ENCODE measurements around the gene IL13.
"Not testable (repeated sequence)": the region's sequence is repeated elsewhere in the genome, so short reads cannot be mapped to it uniquely, and the experiment has no call there.

IL13 gene

GRCh38 chr5:132688536-132689339, 30.8 kb downstream of the IL13 start:
- DNase-seq (ENCODE audit: low read depth in 2 of 2): no peak

DNA sequence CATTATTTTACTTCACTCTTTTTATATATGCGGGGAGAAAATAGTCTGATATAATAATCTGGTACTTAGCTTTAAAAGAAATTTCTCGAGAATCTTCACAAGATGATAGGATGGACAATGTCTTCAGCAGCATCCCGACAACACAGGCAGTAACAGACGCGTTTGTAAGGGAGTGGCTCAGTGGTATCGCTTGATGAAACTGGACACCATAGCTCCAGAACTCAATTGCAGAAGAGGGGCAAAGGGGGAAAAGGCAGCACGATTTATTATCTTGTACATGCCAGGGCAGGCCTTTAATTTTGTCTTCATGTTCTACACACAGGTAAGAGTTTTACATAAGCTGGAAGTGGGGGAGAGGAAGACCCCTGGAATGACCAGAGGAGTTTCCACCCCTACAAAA, 31.5 kb downstream of the IL13 start:
- no peak for DNase-seq (ENCODE audit: low read depth in 2 of 2)

GRCh38 chr5:132690156-132690555, 32.2 kb downstream of the IL13 start:
- no peak for DNase-seq (ENCODE audit: low read depth in 2 of 2)

DNA sequence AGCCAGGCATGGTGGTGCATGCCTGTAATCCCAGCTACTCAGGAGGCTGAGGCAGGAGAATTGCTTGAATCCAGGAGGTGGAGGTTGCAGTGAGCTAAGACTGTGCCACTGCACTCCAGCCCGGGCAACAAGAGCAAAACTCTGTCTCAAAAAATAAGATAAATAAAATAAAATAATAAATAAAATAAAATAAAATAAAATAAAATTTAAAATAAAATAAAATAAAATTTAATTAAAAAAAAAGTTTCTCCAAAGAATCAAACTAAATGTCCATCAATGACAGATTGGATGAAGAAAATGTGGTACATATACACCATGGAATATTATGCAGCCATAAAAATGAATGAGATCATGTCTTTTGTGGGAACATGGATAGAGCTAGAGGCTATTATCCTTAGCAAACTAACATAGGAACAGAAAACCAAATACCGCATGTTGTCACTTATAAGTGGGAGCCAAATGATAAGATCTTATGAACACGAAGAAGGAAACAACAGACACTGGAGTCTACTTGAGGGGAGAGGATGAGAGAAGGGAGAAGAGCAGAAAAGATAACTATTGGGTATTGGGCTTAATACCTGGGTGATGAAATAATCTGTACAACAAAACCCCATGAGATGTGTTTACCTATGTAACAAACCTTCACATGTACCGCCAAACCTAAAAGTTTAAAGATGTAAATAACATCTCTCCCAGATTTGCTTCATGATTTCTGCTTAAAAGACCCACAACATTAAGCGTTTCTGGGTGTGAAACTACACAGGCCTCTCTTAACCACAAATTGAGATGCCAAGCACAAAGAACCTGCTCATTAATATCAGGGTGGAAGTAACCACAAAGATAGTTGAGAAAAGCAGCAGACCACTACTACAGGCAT, 34.0 kb downstream of the IL13 start:
- not testable (repeated sequence) for DNase-seq (ENCODE audit: low read depth in 2 of 2)

DNA sequence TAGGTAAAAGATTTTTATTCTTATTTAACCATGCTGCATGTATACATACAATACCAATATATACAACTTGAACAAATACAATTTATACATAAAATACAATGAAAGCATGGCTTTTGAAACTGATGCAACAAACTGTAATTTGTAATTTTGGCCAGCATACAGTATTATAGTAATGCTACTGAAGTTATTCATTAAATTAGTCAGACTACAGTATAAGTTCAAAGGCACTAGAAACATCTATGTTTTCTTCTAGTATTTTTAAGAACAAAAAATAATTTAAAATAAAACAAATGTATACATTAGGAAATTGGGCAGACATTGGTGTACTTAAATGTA, 34.6 kb downstream of the IL13 start:
- DNase-seq (ENCODE audit: low read depth in 2 of 2): peak in 1 of 2 experiments; percentile 26

DNA sequence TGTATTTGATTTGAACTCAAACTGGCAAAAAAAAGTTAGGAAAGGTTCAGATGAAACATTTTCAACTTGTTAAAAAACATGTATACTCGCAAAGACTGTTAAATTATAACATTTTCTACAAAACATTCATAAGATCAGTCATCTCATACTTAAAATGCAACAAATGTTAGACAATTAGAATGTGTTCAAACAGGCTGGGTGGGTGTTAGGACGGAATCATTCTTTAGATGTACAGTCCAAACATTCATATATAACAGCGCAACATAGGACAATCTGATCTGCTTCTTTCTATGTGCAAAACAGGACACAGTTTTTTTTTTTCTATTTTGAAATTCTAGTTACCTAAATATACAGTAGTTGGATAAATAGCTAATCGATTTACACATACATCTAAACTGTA, 38.0 kb downstream of the IL13 start:
- DNase-seq (ENCODE audit: low read depth in 2 of 2): no peak

- no peak for DNase-seq (ENCODE audit: low read depth in 2 of 2)
Measured at GRCh38 chr5:132704875-132705274, 46.9 kb downstream of the IL13 start.

GRCh38 chr5:132708645-132709044, 50.7 kb downstream of the IL13 start:
- DNase-seq (ENCODE audit: low read depth in 2 of 2): no peak

Measured in fibroblast of skin of left biceps (primary cell).